B cell (primary cell): Measurements from ENCODE around the gene PHRF1.

Source experiments
- EZH2 ChIP-seq: IDR thresholded peaks from 2 replicates; pipeline ENCODE4 v1.6.1; 2012; ENCODE audit warnings: borderline replicate concordance, low read depth, mild to moderate bottlenecking, moderate library complexity, low read length; ENCODE audit not compliant: insufficient read depth, poor library complexity, severe bottlenecking
- TF ChIP-seq, protein P1 (sequence below): fragments of 200-600 bp; IDR thresholded peaks from one replicate; pipeline ENCODE4 v1.8.0; 2022; ENCODE audit warnings: antibody characterized with exemption, mild to moderate bottlenecking

DNA sequence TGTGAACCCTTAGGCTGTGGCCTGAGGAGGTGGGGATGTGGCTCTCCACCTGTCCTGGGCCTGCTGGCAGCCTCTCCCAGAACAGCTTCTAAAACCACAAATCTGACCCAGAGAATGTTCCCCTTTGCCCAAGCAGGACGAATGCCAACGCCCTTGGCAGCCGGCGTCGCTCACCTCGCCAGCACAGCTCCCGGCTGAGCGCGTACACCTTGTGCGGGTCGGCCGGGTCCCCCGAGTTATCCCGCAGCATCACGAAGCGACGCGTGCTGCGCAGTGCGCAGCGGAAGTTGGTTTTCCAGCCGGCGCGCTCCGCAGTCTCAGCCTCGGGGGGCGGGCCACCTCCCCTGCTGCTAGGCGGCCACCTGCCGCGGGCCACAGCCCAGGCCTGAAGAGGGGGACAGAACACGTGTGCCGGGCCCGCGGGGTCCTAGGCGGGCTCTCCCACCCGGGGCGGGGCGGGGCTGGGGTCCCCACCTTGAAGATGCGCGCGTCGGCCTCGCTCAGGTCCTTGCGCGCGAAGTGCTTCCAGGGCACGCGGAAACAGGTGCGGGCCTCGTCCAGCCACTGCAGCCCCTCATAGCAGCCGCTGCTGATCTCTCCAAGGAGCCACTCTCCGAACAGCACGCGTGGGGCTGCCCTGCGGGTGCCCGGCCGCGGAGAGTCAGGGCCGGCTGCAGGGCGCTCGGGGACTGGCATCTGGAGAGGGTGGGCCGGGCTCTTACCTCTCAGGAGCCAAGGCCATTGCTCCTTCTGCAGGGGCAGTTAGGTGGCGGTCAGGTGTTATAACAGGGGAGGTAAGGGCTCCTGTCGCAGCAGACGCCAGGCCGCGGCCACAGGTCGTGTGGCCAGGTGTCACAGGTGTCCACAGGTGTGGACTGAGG, 38.6 kb downstream of the PHRF1 start:
- TF ChIP-seq, protein P1, sequence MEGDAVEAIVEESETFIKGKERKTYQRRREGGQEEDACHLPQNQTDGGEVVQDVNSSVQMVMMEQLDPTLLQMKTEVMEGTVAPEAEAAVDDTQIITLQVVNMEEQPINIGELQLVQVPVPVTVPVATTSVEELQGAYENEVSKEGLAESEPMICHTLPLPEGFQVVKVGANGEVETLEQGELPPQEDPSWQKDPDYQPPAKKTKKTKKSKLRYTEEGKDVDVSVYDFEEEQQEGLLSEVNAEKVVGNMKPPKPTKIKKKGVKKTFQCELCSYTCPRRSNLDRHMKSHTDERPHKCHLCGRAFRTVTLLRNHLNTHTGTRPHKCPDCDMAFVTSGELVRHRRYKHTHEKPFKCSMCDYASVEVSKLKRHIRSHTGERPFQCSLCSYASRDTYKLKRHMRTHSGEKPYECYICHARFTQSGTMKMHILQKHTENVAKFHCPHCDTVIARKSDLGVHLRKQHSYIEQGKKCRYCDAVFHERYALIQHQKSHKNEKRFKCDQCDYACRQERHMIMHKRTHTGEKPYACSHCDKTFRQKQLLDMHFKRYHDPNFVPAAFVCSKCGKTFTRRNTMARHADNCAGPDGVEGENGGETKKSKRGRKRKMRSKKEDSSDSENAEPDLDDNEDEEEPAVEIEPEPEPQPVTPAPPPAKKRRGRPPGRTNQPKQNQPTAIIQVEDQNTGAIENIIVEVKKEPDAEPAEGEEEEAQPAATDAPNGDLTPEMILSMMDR: no peak
- TF ChIP-seq EZH2: no peak
